ENCODE data around the gene UBR4. TPM values are rescaled to one million over a fixed set of nuclear protein-coding genes. Genes with fewer than 3 reads are reported as not detected.

Gene UBR4
- total and polyA plus RNA-seq, 2 experiments from 2014 or later, result 49.4 to 63.7 TPM

- TF ChIP-seq EZH2 (IDR thresholded peaks at IDR 0.05; ENCODE audit: insufficient read depth, poor library complexity, severe bottlenecking) (no peak), EZH2phosphoT487 (IDR thresholded peaks at IDR 0.05; ENCODE audit: insufficient read depth, low read depth) (no peak)
- Histone ChIP-seq H3K9me3 (ENCODE audit: low read depth) (no peaks in the 10 kb centered on the region), H3K4me2 (ENCODE audit: unreplicated experiment) (no peak overlapping the region), H2AFZ (no peak overlapping the region), H4K20me1 (ENCODE audit: insufficient read depth) (peaks cover 23% of the 10 kb centered on the region; the same call in 1 of the 2 replicates), H3F3A (ENCODE audit: insufficient read depth) (peaks cover 28% of the 10 kb centered on the region), H3K36me3 (ENCODE audit: low read depth) (peaks cover 45% of the 10 kb centered on the region), H3K9ac (no peak overlapping the region), H3K4me3 (no peak overlapping the region), H3K27me3 (replicated peaks; ENCODE audit: insufficient read depth) (no peaks in the 10 kb centered on the region), H3K79me2 (ENCODE audit: insufficient read depth) (peaks cover 98% of the 10 kb centered on the region), H3K9me2 (ENCODE audit: insufficient read depth) (no peaks in the 10 kb centered on the region), H3K4me1 (ENCODE audit: insufficient read depth) (peaks cover 23% of the 10 kb centered on the region), H3K27ac (no peak overlapping the region)
- in situ Hi-C loops (cut with MboI), result no loop called here
- 98 to 99% methylated on average over 4 of the region's 4 CpGs for WGBS, 2 experiments (ENCODE audit: low coverage in 1 of 2, low lambda C conversion rate in 2 of 2, missing lambda C conversion rate in 2 of 2)
- DNase-seq, result no peak
Measured at GRCh38 chr1:19199329-19199968, 10.6 kb downstream of the UBR4 start.

- in situ Hi-C loops (cut with MboI), result no loop called here
Measured at GRCh38 chr1:19198820-19199219, 11.2 kb downstream of the UBR4 start.

GRCh38 chr1:19197845-19198244, 12.2 kb downstream of the UBR4 start:
- Histone ChIP-seq H2AFZ (no peak overlapping the region), H3K9me3 (ENCODE audit: low read depth) (no peaks in the 10 kb centered on the region), H3K9me2 (ENCODE audit: insufficient read depth) (no peaks in the 10 kb centered on the region), H4K20me1 (ENCODE audit: insufficient read depth) (peaks cover 18% of the 10 kb centered on the region; the same call in 1 of the 2 replicates), H3K27ac (no peak overlapping the region), H3F3A (ENCODE audit: insufficient read depth) (peaks cover 17% of the 10 kb centered on the region), H3K4me1 (ENCODE audit: insufficient read depth) (peaks cover 7% of the 10 kb centered on the region), H3K4me2 (ENCODE audit: unreplicated experiment) (no peak overlapping the region), H3K4me3 (no peak overlapping the region), H3K9ac (no peak overlapping the region), H3K36me3 (ENCODE audit: low read depth) (peaks cover 56% of the 10 kb centered on the region), H3K79me2 (ENCODE audit: insufficient read depth) (peaks cover 98% of the 10 kb centered on the region), H3K27me3 (replicated peaks; ENCODE audit: insufficient read depth) (no peaks in the 10 kb centered on the region)
- in situ Hi-C loops (cut with MboI), result no loop called here
- no peak for DNase-seq
- WGBS, 2 experiments (ENCODE audit: low coverage in 1 of 2, low lambda C conversion rate in 2 of 2, missing lambda C conversion rate in 2 of 2), result 52 to 58% methylated on average over 2 of the region's 2 CpGs
- no peak for TF ChIP-seq EZH2phosphoT487 (IDR thresholded peaks at IDR 0.05; ENCODE audit: insufficient read depth, low read depth)
- TF ChIP-seq EZH2 (IDR thresholded peaks at IDR 0.05; ENCODE audit: insufficient read depth, poor library complexity, severe bottlenecking), result no peak

More at GRCh38 chr1:19198820-19199219, 11.2 kb downstream of the UBR4 start:
- H3K27me3 ChIP-seq (replicated peaks; ENCODE audit: insufficient read depth), result no peaks in the 10 kb centered on the region
- no peak overlapping the region for H3K27ac ChIP-seq
- H3K4me2 ChIP-seq (ENCODE audit: unreplicated experiment), result no peak overlapping the region
- no peak overlapping the region for H2AFZ ChIP-seq
- peaks cover 98% of the 10 kb centered on the region for H3K79me2 ChIP-seq (ENCODE audit: insufficient read depth)
- DNase-seq, result no peak
- 96% methylated on average over 4 of the region's 4 CpGs for WGBS, 2 experiments (ENCODE audit: low coverage in 1 of 2, low lambda C conversion rate in 2 of 2, missing lambda C conversion rate in 2 of 2)
- no peak overlapping the region for H3K9ac ChIP-seq
- no peak for TF ChIP-seq EZH2 (IDR thresholded peaks at IDR 0.05; ENCODE audit: insufficient read depth, poor library complexity, severe bottlenecking)
- no peak for TF ChIP-seq EZH2phosphoT487 (IDR thresholded peaks at IDR 0.05; ENCODE audit: insufficient read depth, low read depth)
- peaks cover 23% of the 10 kb centered on the region; the same call in 1 of the 2 replicates for H4K20me1 ChIP-seq (ENCODE audit: insufficient read depth)
- H3F3A ChIP-seq (ENCODE audit: insufficient read depth), result peaks cover 27% of the 10 kb centered on the region
- H3K4me3 ChIP-seq, result no peak overlapping the region
- peaks cover 46% of the 10 kb centered on the region for H3K36me3 ChIP-seq (ENCODE audit: low read depth)
- H3K4me1 ChIP-seq (ENCODE audit: insufficient read depth), result peaks cover 17% of the 10 kb centered on the region
- H3K9me2 ChIP-seq (ENCODE audit: insufficient read depth), result no peaks in the 10 kb centered on the region
- no peaks in the 10 kb centered on the region for H3K9me3 ChIP-seq (ENCODE audit: low read depth)

GRCh38 chr1:19196331-19196730, 13.7 kb downstream of the UBR4 start:
- Histone ChIP-seq H3K9ac (no peak overlapping the region), H4K20me1 (ENCODE audit: insufficient read depth) (peaks cover 2% of the 10 kb centered on the region; the same call in 1 of the 2 replicates), H3K4me2 (ENCODE audit: unreplicated experiment) (no peak overlapping the region), H3K4me3 (no peak overlapping the region), H3K36me3 (ENCODE audit: low read depth) (peaks cover 71% of the 10 kb centered on the region), H3K9me2 (ENCODE audit: insufficient read depth) (no peaks in the 10 kb centered on the region), H3K27me3 (replicated peaks; ENCODE audit: insufficient read depth) (no peaks in the 10 kb centered on the region), H3K9me3 (ENCODE audit: low read depth) (no peaks in the 10 kb centered on the region), H3F3A (ENCODE audit: insufficient read depth) (peaks cover 2% of the 10 kb centered on the region), H2AFZ (no peak overlapping the region), H3K27ac (no peak overlapping the region), H3K79me2 (ENCODE audit: insufficient read depth) (peaks cover 98% of the 10 kb centered on the region), H3K4me1 (ENCODE audit: insufficient read depth) (no peaks in the 10 kb centered on the region)
- TF ChIP-seq EZH2 (IDR thresholded peaks at IDR 0.05; ENCODE audit: insufficient read depth, poor library complexity, severe bottlenecking), result no peak
- no peak for DNase-seq
- in situ Hi-C loops (cut with MboI), result no loop called here
- 95 to 100% methylated on average over 3 of the region's 3 CpGs for WGBS, 2 experiments (ENCODE audit: low coverage in 1 of 2, low lambda C conversion rate in 2 of 2, missing lambda C conversion rate in 2 of 2)

Data from GM23248 (cell line).